Cardiac muscle cell (in vitro differentiated cells and primary cell): ENCODE data around the gene LYZL2. TPM values are rescaled to one million over a fixed set of nuclear protein-coding genes. Genes with fewer than 3 reads are reported as not detected.
"Not testable (repeated sequence)": the region's sequence is repeated elsewhere in the genome, so short reads cannot be mapped to it uniquely, and the experiment has no call there.

Source experiments
- DNase-seq, 2 donors: peaks; one replicate each; pipeline versions ENCODE4 v3.0.0 to v3.0.0-alpha.2; 2010 to 2017; ENCODE audit warnings: low read depth in 1 of 2, low spot score in 1 of 2
- H3K27ac ChIP-seq: fragments of 200-600 bp; sonication (generic); 2 replicates; pipeline ENCODE4 v1.5.1; 2016
- H3K27me3 ChIP-seq: fragments of 200-600 bp; sonication (generic); 2 replicates; pipeline ENCODE4 v1.6.0; 2016; ENCODE audit warnings: control low read depth
- H3K36me3 ChIP-seq: fragments of 200-600 bp; sonication (generic); 2 replicates; pipeline ENCODE4 v1.5.1; 2016; ENCODE audit warnings: control low read depth
- H3K4me1 ChIP-seq: fragments of 200-600 bp; sonication (generic); 2 replicates; pipeline ENCODE4 v1.8.1; 2017; ENCODE audit warnings: low read depth, mild to moderate bottlenecking, mixed run types
- H3K4me3 ChIP-seq: fragments of 200-600 bp; sonication (generic); 2 replicates; pipeline ENCODE4 v1.5.1; 2016; ENCODE audit warnings: mild to moderate bottlenecking
- H3K9me3 ChIP-seq: fragments of 200-600 bp; sonication (generic); 2 replicates; pipeline ENCODE4 v1.5.1; 2017; ENCODE audit warnings: low read depth, mild to moderate bottlenecking, control low read depth
- polyA plus RNA-seq: library from polyadenylated mRNA; unstranded; fragments of >200 nt; fragmentation: Nextera tagmentation; extraction: Ambion mirVana; gene quantifications from 2 replicates; pipeline ENCODE4 v1.2.1, GENCODE V29; 2016
- total RNA-seq: library from RNA; depleted of rRNA; stranded (reverse); fragments of >200 nt; gene quantifications from 2 replicates; pipeline ENCODE4 v1.2.3, GENCODE V29; 2016
- TF ChIP-seq, protein P1 (sequence below): IDR thresholded peaks from 2 replicates; pipeline ENCODE4 v1.5.1; 2012; ENCODE audit warnings: low read depth, mild to moderate bottlenecking, low read length

LYZL2 gene
- total and polyA plus RNA-seq, 2 experiments from 2014 or later, result not detected

- Histone ChIP-seq H3K36me3 (no peaks in the 10 kb centered on the region), H3K4me1 (no peaks in the 10 kb centered on the region), H3K4me3 (no peak overlapping the region), H3K27ac (no peak overlapping the region), H3K27me3 (no peaks in the 10 kb centered on the region), H3K9me3 (no peaks in the 10 kb centered on the region)
- no peak for DNase-seq
- TF ChIP-seq, protein P1, sequence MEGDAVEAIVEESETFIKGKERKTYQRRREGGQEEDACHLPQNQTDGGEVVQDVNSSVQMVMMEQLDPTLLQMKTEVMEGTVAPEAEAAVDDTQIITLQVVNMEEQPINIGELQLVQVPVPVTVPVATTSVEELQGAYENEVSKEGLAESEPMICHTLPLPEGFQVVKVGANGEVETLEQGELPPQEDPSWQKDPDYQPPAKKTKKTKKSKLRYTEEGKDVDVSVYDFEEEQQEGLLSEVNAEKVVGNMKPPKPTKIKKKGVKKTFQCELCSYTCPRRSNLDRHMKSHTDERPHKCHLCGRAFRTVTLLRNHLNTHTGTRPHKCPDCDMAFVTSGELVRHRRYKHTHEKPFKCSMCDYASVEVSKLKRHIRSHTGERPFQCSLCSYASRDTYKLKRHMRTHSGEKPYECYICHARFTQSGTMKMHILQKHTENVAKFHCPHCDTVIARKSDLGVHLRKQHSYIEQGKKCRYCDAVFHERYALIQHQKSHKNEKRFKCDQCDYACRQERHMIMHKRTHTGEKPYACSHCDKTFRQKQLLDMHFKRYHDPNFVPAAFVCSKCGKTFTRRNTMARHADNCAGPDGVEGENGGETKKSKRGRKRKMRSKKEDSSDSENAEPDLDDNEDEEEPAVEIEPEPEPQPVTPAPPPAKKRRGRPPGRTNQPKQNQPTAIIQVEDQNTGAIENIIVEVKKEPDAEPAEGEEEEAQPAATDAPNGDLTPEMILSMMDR, result no peak
These were observed 17.5 kb upstream of the LYZL2 start for GRCh38 chr10:30647089-30647488.

DNA sequence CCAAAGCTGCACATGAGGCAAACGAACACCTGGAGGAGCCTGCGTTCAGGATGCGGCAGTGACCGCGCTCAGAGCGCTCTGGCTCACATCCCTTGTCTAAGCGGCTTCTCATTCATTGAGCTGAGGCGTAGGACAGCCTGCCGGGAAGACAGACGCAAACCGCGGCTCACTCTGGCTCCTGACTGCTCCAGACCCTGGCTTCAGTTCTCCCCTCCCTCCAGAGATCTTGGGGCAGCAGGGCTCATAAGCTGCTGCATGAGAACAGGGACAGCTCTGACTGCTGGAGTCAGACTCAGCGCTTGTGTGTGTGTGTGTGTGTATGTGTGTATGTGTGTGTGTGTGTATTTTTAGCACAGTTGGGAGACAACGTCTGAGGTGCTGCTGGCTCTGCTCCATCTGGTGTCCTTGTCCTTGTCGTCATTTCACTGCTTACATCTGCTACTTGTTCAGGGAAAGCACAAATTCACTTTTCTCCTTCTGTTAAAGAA is 15.8 kb upstream of the LYZL2 start:
- Histone ChIP-seq H3K36me3 (no peaks in the 10 kb centered on the region), H3K4me1 (no peaks in the 10 kb centered on the region), H3K9me3 (no peaks in the 10 kb centered on the region), H3K4me3 (no peak overlapping the region), H3K27ac (no peak overlapping the region), H3K27me3 (no peaks in the 10 kb centered on the region)
- TF ChIP-seq, protein P1, result no peak
- peak; percentile 50 to 59 for DNase-seq

- H3K36me3 ChIP-seq, H3K4me1 ChIP-seq, H3K27me3 ChIP-seq, H3K9me3 ChIP-seq, H3K27ac ChIP-seq, H3K4me3 ChIP-seq: not testable (repeated sequence)
- peak in 1 of 2 donors; percentile 19 for DNase-seq
These were observed 14.9 kb upstream of the LYZL2 start for GRCh38 chr10:30644408-30644861.

- H3K27ac ChIP-seq, H3K36me3 ChIP-seq, H3K9me3 ChIP-seq, H3K4me1 ChIP-seq, H3K27me3 ChIP-seq, H3K4me3 ChIP-seq: not testable (repeated sequence)
- peak in 1 of 2 donors; percentile 3 for DNase-seq
These were observed 14.1 kb upstream of the LYZL2 start for GRCh38 chr10:30643557-30644199.

- not testable (repeated sequence) for H3K27me3 ChIP-seq, H3K36me3 ChIP-seq, H3K9me3 ChIP-seq, H3K4me3 ChIP-seq, H3K27ac ChIP-seq, H3K4me1 ChIP-seq, DNase-seq
These were observed 13.3 kb upstream of the LYZL2 start for GRCh38 chr10:30642856-30643255.

GRCh38 chr10:30639946-30640786 is 10.6 kb upstream of the LYZL2 start:
- no peaks in the 10 kb centered on the region for H3K36me3 ChIP-seq
- H3K9me3 ChIP-seq, result no peaks in the 10 kb centered on the region
- TF ChIP-seq, protein P1, result peak; percentile 87
- peak; percentile 59 to 80 for DNase-seq
- no peaks in the 10 kb centered on the region for H3K27me3 ChIP-seq
- no peak overlapping the region for H3K4me3 ChIP-seq
- H3K4me1 ChIP-seq, result no peaks in the 10 kb centered on the region
- H3K27ac ChIP-seq, result no peak overlapping the region
